Keratinocyte (primary cell): Measurements from ENCODE around the gene CDA.

Source experiments
- EZH2 ChIP-seq: IDR thresholded peaks from one replicate; pipeline ENCODE4 v1.6.1; 2012; ENCODE audit warnings: inconsistent platforms, mild to moderate bottlenecking, low read length, moderate library complexity
- TF ChIP-seq, protein P1 (sequence below), 3 experiments: IDR thresholded peaks in 1 of 3; conservative IDR thresholded peaks in 1 of 3; optimal IDR thresholded peaks in 1 of 3; 2 replicates in 2 of 3; 3 replicates in 1 of 3; pipeline versions ENCODE3 to v1.5.1; 2011; ENCODE audit warnings: low read length in 3 of 3, mild to moderate bottlenecking in 3 of 3, moderate library complexity in 2 of 3, control low read depth in 1 of 3, inconsistent platforms in 1 of 3; ENCODE audit not compliant: insufficient read depth in 2 of 3; ENCODE audit errors: extremely low read depth in 1 of 3

DNA sequence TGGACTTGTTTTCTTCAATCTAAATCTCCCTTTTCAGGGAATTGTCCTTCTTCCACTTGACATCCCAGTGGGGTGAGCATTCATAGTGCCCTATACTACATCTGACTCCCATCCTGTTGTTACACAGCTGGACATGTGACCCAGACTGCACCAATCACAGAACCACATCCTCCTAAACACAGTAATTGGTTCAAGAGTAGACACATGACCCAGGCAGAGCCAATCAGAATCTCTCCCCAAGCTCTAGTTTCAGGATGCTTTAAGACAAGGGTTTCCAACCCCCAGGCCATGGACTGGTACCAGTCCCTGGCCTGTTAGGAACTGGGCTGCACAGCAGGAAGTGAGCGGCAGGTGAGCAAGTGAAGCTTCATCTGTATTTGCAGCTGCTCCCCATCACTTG, 77.9 kb downstream of the CDA start:
- TF ChIP-seq, protein P1, sequence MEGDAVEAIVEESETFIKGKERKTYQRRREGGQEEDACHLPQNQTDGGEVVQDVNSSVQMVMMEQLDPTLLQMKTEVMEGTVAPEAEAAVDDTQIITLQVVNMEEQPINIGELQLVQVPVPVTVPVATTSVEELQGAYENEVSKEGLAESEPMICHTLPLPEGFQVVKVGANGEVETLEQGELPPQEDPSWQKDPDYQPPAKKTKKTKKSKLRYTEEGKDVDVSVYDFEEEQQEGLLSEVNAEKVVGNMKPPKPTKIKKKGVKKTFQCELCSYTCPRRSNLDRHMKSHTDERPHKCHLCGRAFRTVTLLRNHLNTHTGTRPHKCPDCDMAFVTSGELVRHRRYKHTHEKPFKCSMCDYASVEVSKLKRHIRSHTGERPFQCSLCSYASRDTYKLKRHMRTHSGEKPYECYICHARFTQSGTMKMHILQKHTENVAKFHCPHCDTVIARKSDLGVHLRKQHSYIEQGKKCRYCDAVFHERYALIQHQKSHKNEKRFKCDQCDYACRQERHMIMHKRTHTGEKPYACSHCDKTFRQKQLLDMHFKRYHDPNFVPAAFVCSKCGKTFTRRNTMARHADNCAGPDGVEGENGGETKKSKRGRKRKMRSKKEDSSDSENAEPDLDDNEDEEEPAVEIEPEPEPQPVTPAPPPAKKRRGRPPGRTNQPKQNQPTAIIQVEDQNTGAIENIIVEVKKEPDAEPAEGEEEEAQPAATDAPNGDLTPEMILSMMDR (optimal IDR thresholded peaks at IDR 0.05 in 1 of 3, IDR thresholded peaks at IDR 0.05 in 1 of 3, conservative IDR thresholded peaks at IDR 0.05 in 1 of 3; ENCODE audit: extremely low read depth in 1 of 3, insufficient read depth in 2 of 3, low read length in 3 of 3) = no peak
- no peak for TF ChIP-seq EZH2
